Cerebellar cortex (tissue), 1 donor: ENCODE measurements around the gene MAGEA2.
"Not testable (repeated sequence)": the region's sequence is repeated elsewhere in the genome, so short reads cannot be mapped to it uniquely, and the experiment has no call there.

Experiments
- DNase-seq: peaks from one replicate; pipeline ENCODE4 v3.0.0-alpha.2; 2015; ENCODE audit warnings: low spot score

The MAGEA2 gene

GRCh38 chrX:152709173-152709572 is 44.5 kb downstream of the MAGEA2 start, which contains the start of gene CSAG2:
TSS of gene CSAG2 (minus strand) at chrX:152709273. CDS start at chrX:152709112, 161 bp downstream.
- DNase-seq, result not testable (repeated sequence)

- DNase-seq, result not testable (repeated sequence)
These were observed 47.1 kb downstream of the MAGEA2 start for GRCh38 chrX:152706500-152706899.

- DNase-seq, result not testable (repeated sequence)
These were observed 53.3 kb downstream of the MAGEA2 start for GRCh38 chrX:152700390-152700789.
